Lung (tissue), 12 donors: ENCODE data around the gene NOL7. TPM values are rescaled to one million over a fixed set of nuclear protein-coding genes. Genes with fewer than 3 reads are reported as not detected.

Experiments used
- ATAC-seq: fragments of 200-7000 bp; cut with Tn5 transposase; one replicate; pipeline ENCODE4 v1.9.1; 2020; ENCODE audit warnings: moderate number of reproducible peaks; ENCODE audit not compliant: insufficient read depth, low FRiP score
- DNase-seq, 3 donors: peaks; one replicate each; pipeline ENCODE4 v3.0.0-alpha.2; 2013 to 2017
- H3K27ac ChIP-seq, 2 donors: one replicate each; pipeline ENCODE4 v1.5.1; 2013; ENCODE audit warnings: mild to moderate bottlenecking in 2 of 2, moderate library complexity in 2 of 2, control low read depth in 1 of 2, inconsistent platforms in 1 of 2, low read depth in 1 of 2, low read length in 1 of 2
- H3K27me3 ChIP-seq, 3 donors: one replicate each; pipeline ENCODE4 v1.5.1; 2013; ENCODE audit warnings: low read length in 2 of 3; ENCODE audit not compliant: control insufficient read depth in 3 of 3, insufficient read depth in 3 of 3
- H3K36me3 ChIP-seq, 4 donors: one replicate each; pipeline ENCODE4 v1.5.1; 2013; ENCODE audit warnings: low read length in 4 of 4, mild to moderate bottlenecking in 1 of 4, moderate library complexity in 1 of 4; ENCODE audit not compliant: control insufficient read depth in 4 of 4, insufficient read depth in 4 of 4
- H3K4me1 ChIP-seq, 5 donors: one replicate each; pipeline ENCODE4 v1.5.1; 2013; ENCODE audit warnings: low read length in 5 of 5, mild to moderate bottlenecking in 2 of 5, moderate library complexity in 1 of 5; ENCODE audit not compliant: control insufficient read depth in 5 of 5, insufficient read depth in 5 of 5
- H3K4me3 ChIP-seq: one replicate; pipeline ENCODE4 v1.5.1; 2013; ENCODE audit warnings: mild to moderate bottlenecking, control low read depth, moderate library complexity
- H3K9ac ChIP-seq, 2 donors: one replicate each; pipeline ENCODE4 v1.5.1; 2013; ENCODE audit warnings: low read length in 2 of 2, control low read depth in 1 of 2; ENCODE audit not compliant: insufficient read depth in 1 of 2
- H3K9me3 ChIP-seq, 4 donors: one replicate each; pipeline ENCODE4 v1.5.1; 2013; ENCODE audit warnings: low read length in 3 of 4, mild to moderate bottlenecking in 1 of 4, moderate library complexity in 1 of 4; ENCODE audit not compliant: control insufficient read depth in 4 of 4, insufficient read depth in 3 of 4
- CTCF ChIP-seq: IDR thresholded peaks from 2 replicates; pipeline ENCODE4 v1.5.1; 2012; ENCODE audit warnings: mild to moderate bottlenecking; ENCODE audit errors: control extremely low read depth, extremely low read depth
- WGBS, 2 donors: extraction: QIAGEN DNeasy Blood & Tissue Kit; methylation state at CpG; one replicate each; pipeline ENCODE4 v1.1.7; 2013; 5-methylcytosine and 5-hydroxymethylcytosine counted together
- polyA plus RNA-seq, 2 donors: library from polyadenylated mRNA; stranded (reverse); fragments of 200-250 nt; gene quantifications; one replicate each; pipeline ENCODE4 v1.2.1, GENCODE V29; 2013
- total RNA-seq, 2 donors: library from RNA; depleted of rRNA in 1 of 2; stranded (reverse); fragments of >200 nt in 1 of 2; gene quantifications; one replicate each; pipeline ENCODE4 v1.2.1, GENCODE V29; 2014 to 2021
- donor health status: control.
- donor health status: control.
- donor health status: Bipolar disorder and iron deficiency.
- donor health status: healthy.
- donor health status: DM: yes; HTN: yes; CAD: no.

Gene NOL7
- total and polyA plus RNA-seq, 4 donors = 48.0 to 75.8 (median 57.5) TPM

DNA sequence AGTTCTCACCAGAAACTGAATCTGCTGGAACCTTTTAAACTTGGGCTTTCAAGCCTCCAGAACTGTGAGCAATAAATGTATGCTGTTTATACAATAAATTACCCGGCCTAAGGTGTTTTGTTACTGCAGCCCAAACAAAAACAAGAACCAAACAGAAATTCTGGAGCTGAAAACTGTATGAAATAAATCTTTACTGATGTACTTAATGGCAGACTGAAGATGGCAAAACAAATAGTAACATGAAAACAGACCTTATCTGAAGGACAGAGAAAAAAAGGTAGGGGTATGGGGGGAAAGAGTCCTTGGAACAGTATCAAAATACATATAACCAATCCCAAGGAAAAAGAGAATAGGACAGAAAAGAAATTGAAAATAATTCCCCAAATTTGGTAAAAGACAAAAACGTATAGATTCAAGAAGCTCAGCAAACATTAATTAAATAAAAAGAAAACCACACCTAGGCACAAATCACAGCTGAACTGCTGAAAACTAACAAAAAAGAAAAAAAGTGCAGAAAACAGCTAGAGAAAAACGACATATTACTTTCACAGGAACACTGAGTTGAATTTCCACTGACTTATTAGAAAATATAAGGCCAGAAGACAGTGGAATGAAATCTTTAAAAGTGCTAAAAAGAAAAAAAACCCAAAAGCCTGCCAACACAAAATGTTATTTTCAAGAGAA lies 47.7 kb downstream of the NOL7 start:
- WGBS, 2 donors = 81 to 92% methylated on average over 3 of the region's 3 CpGs
- DNase-seq (no peak), ATAC-seq (no peak)
- H3K36me3 ChIP-seq = no peaks in the 10 kb centered on the region
- peaks cover 0 to 9% (median 0%) of the 10 kb centered on the region in 5 donors for H3K4me1 ChIP-seq
- H3K4me3 ChIP-seq = no peak overlapping the region
- no peak overlapping the region for H3K27ac ChIP-seq
- no peak for TF ChIP-seq CTCF
- H3K27me3 ChIP-seq = no peaks in the 10 kb centered on the region
- no peak overlapping the region for H3K9ac ChIP-seq
- H3K9me3 ChIP-seq = no peaks in the 10 kb centered on the region

DNA sequence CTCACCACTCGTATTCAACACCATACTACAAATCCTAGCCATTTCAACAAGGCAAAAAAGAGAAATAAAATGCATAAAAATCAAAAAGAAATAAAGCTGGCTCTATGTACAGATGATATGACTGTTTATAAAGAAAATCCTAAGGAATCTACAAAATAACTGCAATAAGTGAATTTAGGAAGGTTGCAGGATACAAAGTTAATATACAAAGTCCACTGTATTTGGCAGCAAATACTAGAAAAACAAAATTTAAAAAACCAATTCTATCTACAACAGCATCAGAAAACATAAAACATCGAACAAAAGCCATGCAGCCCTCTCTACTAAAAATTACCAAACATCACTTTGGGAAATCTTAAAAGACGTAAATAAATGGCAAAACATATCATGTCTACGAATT lies 48.9 kb downstream of the NOL7 start:
- Histone ChIP-seq H3K9ac (no peak overlapping the region), H3K4me1 (peaks cover 0 to 9% (median 0%) of the 10 kb centered on the region in 5 donors), H3K27me3 (no peaks in the 10 kb centered on the region), H3K9me3 (no peaks in the 10 kb centered on the region), H3K36me3 (no peaks in the 10 kb centered on the region), H3K4me3 (no peak overlapping the region), H3K27ac (no peak overlapping the region)
- TF ChIP-seq CTCF = no peak
- 96 to 98% methylated on average over 4 of the region's 4 CpGs for WGBS, 2 donors
- DNase-seq (no peak), ATAC-seq (no peak)

DNA sequence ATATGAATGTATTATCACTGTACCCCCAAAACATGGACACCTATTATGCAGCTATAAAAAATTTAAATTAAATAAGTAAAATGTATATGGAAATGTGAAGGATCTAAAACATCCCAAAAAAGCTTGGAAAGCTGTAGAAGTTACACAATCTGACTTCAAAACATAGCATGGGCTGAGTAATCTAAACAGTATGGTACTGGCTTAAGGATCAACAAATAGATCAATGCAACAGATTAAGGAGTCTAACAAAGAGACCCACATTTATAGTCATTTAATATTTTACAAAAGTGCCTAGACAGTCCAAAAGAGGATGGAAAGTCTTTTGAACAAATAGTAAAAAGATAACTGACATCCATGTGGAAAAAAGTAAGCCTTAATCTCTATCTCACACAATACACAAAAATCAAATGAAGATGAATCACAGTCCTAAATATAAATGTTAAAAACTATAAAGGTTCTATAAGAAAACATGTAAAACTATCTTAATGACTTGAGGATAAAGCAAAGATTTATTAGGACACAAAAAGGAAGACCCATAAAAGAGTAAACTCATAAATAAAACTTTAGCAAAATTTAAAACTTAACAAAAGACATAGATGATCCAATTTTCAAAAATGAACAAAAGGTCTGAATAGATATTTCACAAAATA lies 49.7 kb downstream of the NOL7 start:
- peaks cover 0 to 9% (median 0%) of the 10 kb centered on the region in 5 donors for H3K4me1 ChIP-seq
- no peak for ATAC-seq
- no peak overlapping the region for H3K4me3 ChIP-seq
- H3K9me3 ChIP-seq = peaks cover 0 to 5% (median 0%) of the 10 kb centered on the region in 4 donors
- no peak overlapping the region for H3K27ac ChIP-seq
- no peaks in the 10 kb centered on the region for H3K36me3 ChIP-seq
- TF ChIP-seq CTCF = no peak
- DNase-seq = no peak
- no peak overlapping the region for H3K9ac ChIP-seq
- H3K27me3 ChIP-seq = no peaks in the 10 kb centered on the region
